Bronchial epithelial cell (primary cell): ENCODE measurements around the gene QPCT. TPM values are rescaled to one million over a fixed set of nuclear protein-coding genes. Genes with fewer than 3 reads are reported as not detected.
A peak's percentile ranks its signal among the peaks of the same experiment; 100 is the strongest.

ENCODE experiments used
- DNase-seq: peaks from one replicate; pipeline ENCODE4 v3.0.0-alpha.2; 2010; ENCODE audit warnings: low read depth
- FAIRE-seq: peaks from 2 replicates; lab custom pipeline; 2011; peaks lifted over from hg19 to GRCh38; lab: Jason Lieb, UNC
- H3K27me3 ChIP-seq: 2 replicates; pipeline ENCODE4 v1.5.1; 2011; ENCODE audit warnings: low read length; ENCODE audit not compliant: control insufficient read depth, insufficient read depth
- H3K36me3 ChIP-seq: 2 replicates; pipeline ENCODE4 v1.5.1; 2011; ENCODE audit warnings: low read length; ENCODE audit not compliant: control insufficient read depth, insufficient read depth
- H3K4me3 ChIP-seq: 2 replicates; pipeline ENCODE4 v1.5.1; 2011; ENCODE audit warnings: mild to moderate bottlenecking, low read depth, low read length, control low read depth
- total RNA-seq: library from RNA; depleted of rRNA; stranded (reverse); fragments of >200 nt; gene quantifications from 2 replicates; pipeline ENCODE4 v1.2.1, GENCODE V29; 2014
- TF ChIP-seq, protein P1 (sequence below): IDR thresholded peaks from 2 replicates; pipeline ENCODE4 v1.5.1; 2011; ENCODE audit warnings: mild to moderate bottlenecking, moderate library complexity, low read length, control low read depth, inconsistent platforms; ENCODE audit not compliant: insufficient read depth, severe bottlenecking

Gene QPCT
- total RNA-seq, 1 donor from 2014 or later: 7.6 TPM

- H3K36me3 ChIP-seq: no peaks in the 10 kb centered on the region
- no peak for FAIRE-seq
- no peak overlapping the region for H3K4me3 ChIP-seq
- no peaks in the 10 kb centered on the region for H3K27me3 ChIP-seq
- peak; percentile 50 for DNase-seq
- TF ChIP-seq, protein P1, sequence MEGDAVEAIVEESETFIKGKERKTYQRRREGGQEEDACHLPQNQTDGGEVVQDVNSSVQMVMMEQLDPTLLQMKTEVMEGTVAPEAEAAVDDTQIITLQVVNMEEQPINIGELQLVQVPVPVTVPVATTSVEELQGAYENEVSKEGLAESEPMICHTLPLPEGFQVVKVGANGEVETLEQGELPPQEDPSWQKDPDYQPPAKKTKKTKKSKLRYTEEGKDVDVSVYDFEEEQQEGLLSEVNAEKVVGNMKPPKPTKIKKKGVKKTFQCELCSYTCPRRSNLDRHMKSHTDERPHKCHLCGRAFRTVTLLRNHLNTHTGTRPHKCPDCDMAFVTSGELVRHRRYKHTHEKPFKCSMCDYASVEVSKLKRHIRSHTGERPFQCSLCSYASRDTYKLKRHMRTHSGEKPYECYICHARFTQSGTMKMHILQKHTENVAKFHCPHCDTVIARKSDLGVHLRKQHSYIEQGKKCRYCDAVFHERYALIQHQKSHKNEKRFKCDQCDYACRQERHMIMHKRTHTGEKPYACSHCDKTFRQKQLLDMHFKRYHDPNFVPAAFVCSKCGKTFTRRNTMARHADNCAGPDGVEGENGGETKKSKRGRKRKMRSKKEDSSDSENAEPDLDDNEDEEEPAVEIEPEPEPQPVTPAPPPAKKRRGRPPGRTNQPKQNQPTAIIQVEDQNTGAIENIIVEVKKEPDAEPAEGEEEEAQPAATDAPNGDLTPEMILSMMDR: no peak
Measured at GRCh38 chr2:37361994-37362698, 17.7 kb downstream of the QPCT start.

- no peak for FAIRE-seq
- H3K36me3 ChIP-seq: no peaks in the 10 kb centered on the region
- TF ChIP-seq, protein P1: no peak
- H3K4me3 ChIP-seq: no peak overlapping the region
- no peaks in the 10 kb centered on the region for H3K27me3 ChIP-seq
- DNase-seq: no peak
Measured at GRCh38 chr2:37364351-37364750, 19.9 kb downstream of the QPCT start.

- no peaks in the 10 kb centered on the region for H3K27me3 ChIP-seq
- TF ChIP-seq, protein P1: no peak
- H3K36me3 ChIP-seq: no peaks in the 10 kb centered on the region
- no peak for FAIRE-seq
- H3K4me3 ChIP-seq: no peak overlapping the region
- DNase-seq: peak; percentile 8
Measured at GRCh38 chr2:37365669-37366068, 21.2 kb downstream of the QPCT start.

DNA sequence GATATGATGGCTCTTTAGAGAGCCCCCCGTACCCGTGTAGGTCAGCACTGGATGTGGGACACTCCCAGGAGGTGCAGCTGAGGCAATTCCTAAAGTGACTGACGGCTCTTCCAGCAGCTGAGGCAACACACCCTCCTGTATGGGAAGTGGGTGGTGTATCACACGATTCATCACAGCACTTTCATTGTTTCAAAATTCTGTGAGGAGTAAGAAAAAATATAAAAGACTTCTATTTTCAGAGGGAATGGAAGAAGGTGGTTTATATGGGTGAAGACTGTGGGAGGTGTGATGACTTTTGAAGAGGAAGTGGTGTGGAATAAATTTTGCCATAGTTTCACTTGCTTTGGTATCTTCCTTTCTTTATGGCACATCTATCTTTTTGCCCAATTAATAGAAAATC is 22.3 kb downstream of the QPCT start:
- Histone ChIP-seq H3K4me3 (no peak overlapping the region), H3K27me3 (no peaks in the 10 kb centered on the region), H3K36me3 (no peaks in the 10 kb centered on the region)
- DNase-seq: no peak
- TF ChIP-seq, protein P1: no peak
- no peak for FAIRE-seq

DNA sequence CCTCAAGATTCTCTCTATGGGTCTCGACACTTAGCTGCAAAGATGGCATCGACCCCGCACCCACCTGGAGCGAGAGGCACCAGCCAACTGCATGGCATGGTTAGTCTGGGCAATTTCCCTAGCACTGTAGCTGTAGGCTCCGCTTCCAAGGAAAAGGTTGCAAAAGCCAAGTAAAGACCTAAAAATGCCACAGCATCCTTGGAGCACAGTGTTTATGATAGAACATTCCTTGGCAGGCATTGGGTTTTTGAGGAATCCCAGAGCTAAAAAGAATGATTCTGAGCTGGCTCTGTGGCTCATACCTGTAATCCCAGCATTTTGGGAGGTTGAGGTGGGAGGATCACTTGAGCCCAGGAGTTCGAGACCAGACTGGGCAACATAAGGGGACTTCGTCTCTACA is 22.9 kb downstream of the QPCT start:
- DNase-seq: no peak
- H3K4me3 ChIP-seq: no peak overlapping the region
- H3K27me3 ChIP-seq: no peaks in the 10 kb centered on the region
- TF ChIP-seq, protein P1: no peak
- H3K36me3 ChIP-seq: no peaks in the 10 kb centered on the region
- FAIRE-seq: no peak

- DNase-seq: no peak
- FAIRE-seq: no peak
- TF ChIP-seq, protein P1: no peak
- Histone ChIP-seq H3K27me3 (no peaks in the 10 kb centered on the region), H3K36me3 (no peaks in the 10 kb centered on the region), H3K4me3 (no peak overlapping the region)
Measured at GRCh38 chr2:37367984-37368383, 23.6 kb downstream of the QPCT start.
